ENCODE results near the gene HMGCR.

GRCh38 chr5:75324791-75325190 is 12.2 kb upstream of the HMGCR start:
- TF ChIP-seq CTCF (IDR thresholded peaks at IDR 0.05): no peak
- no peak for TF ChIP-seq POLR2A (IDR thresholded peaks at IDR 0.05)
- TF ChIP-seq POLR2AphosphoS5 (IDR thresholded peaks at IDR 0.05): no peak
